CD14-positive monocyte (primary cell): ENCODE data around the gene TMEM47. TPM values are rescaled to one million over a fixed set of nuclear protein-coding genes. Genes with fewer than 3 reads are reported as not detected.

Experiments
- DNase-seq, 3 donors: peaks; one replicate each; pipeline ENCODE4 v3.0.0-alpha.2; 2011 to 2022
- H2AFZ ChIP-seq: 2 replicates; pipeline ENCODE4 v1.6.0; 2012; ENCODE audit warnings: mild to moderate bottlenecking, low read depth, low read length, inconsistent platforms; ENCODE audit not compliant: insufficient read depth, poor library complexity, severe bottlenecking
- H3K27ac ChIP-seq, 2 donors: 1 replicate in 1 of 2; 2 replicates in 1 of 2; pipeline ENCODE4 v1.5.1; 2012 to 2013; ENCODE audit warnings: low read length in 2 of 2, control low read depth in 1 of 2, inconsistent platforms in 1 of 2, low read depth in 1 of 2, mild to moderate bottlenecking in 1 of 2
- H3K27me3 ChIP-seq, 2 donors: one replicate each; pipeline versions ENCODE4 v1.6.0 to v1.6.1; 2011 to 2013; ENCODE audit warnings: low read length in 2 of 2; ENCODE audit not compliant: control insufficient read depth in 2 of 2, insufficient read depth in 2 of 2
- H3K36me3 ChIP-seq, 2 donors: replicated peaks in 1 of 2; 1 replicate in 1 of 2; 2 replicates in 1 of 2; pipeline versions ENCODE4 v1.5.1 to v1.6.1; 2012 to 2013; ENCODE audit warnings: low read length in 2 of 2, control low read depth in 1 of 2, inconsistent platforms in 1 of 2, mild to moderate bottlenecking in 1 of 2; ENCODE audit not compliant: insufficient read depth in 2 of 2, control insufficient read depth in 1 of 2
- H3K4me1 ChIP-seq, 2 donors: 1 replicate in 1 of 2; 2 replicates in 1 of 2; pipeline versions ENCODE4 v1.5.1 to v1.6.1; 2012 to 2013; ENCODE audit warnings: low read length in 2 of 2, control low read depth in 1 of 2, inconsistent platforms in 1 of 2, mild to moderate bottlenecking in 1 of 2, moderate library complexity in 1 of 2; ENCODE audit not compliant: insufficient read depth in 2 of 2, control insufficient read depth in 1 of 2
- H3K4me2 ChIP-seq: replicated peaks from 2 replicates; pipeline ENCODE3; 2012; ENCODE audit warnings: low read length, moderate library complexity, mild to moderate bottlenecking; ENCODE audit not compliant: poor library complexity, severe bottlenecking; ENCODE audit errors: extremely low read depth
- H3K4me3 ChIP-seq, 3 experiments: fragments of 200-600 bp in 1 of 3; sonication (generic) in 1 of 3; replicated peaks in 1 of 3; 1 replicate in 2 of 3; 2 replicates in 1 of 3; pipeline ENCODE4 v1.5.1; 2011 to 2013; ENCODE audit warnings: low read length in 3 of 3, mild to moderate bottlenecking in 3 of 3, control low read depth in 2 of 3, low read depth in 2 of 3, inconsistent platforms in 1 of 3, moderate library complexity in 1 of 3
- H3K79me2 ChIP-seq: 2 replicates; pipeline ENCODE4 v1.6.0; 2012; ENCODE audit warnings: mild to moderate bottlenecking, control low read depth, inconsistent platforms, low read length, moderate library complexity; ENCODE audit not compliant: insufficient read depth
- H3K9ac ChIP-seq: 2 replicates; pipeline ENCODE4 v1.6.0; 2017; ENCODE audit warnings: low read length, mild to moderate bottlenecking; ENCODE audit not compliant: insufficient read depth, poor library complexity, severe bottlenecking
- H3K9me3 ChIP-seq, 2 donors: replicated peaks in 1 of 2; 1 replicate in 1 of 2; 2 replicates in 1 of 2; pipeline versions ENCODE4 v1.5.1 to v1.6.1; 2012 to 2013; ENCODE audit warnings: low read length in 2 of 2, control low read depth in 1 of 2; ENCODE audit not compliant: control insufficient read depth in 1 of 2, insufficient read depth in 1 of 2
- H4K20me1 ChIP-seq: 2 replicates; pipeline ENCODE4 v1.6.0; 2012; ENCODE audit warnings: mild to moderate bottlenecking, low read length, control low read depth, moderate library complexity; ENCODE audit not compliant: insufficient read depth
- H3K27ac Mint-ChIP-seq, 7 donors: one replicate each; pipeline ENCODE4 v1.8.0; 2020; ENCODE audit warnings: mild to moderate bottlenecking in 7 of 7, mixed read lengths in 7 of 7, moderate library complexity in 6 of 7, inconsistent platforms in 2 of 7
- H3K27me3 Mint-ChIP-seq, 3 donors: one replicate each; pipeline ENCODE4 v1.8.0; 2021 to 2022; ENCODE audit warnings: low read depth in 3 of 3, mild to moderate bottlenecking in 3 of 3, mixed read lengths in 3 of 3, moderate library complexity in 3 of 3, inconsistent platforms in 1 of 3
- H3K36me3 Mint-ChIP-seq, 2 donors: one replicate each; pipeline ENCODE4 v1.8.0; 2020; ENCODE audit warnings: mixed read lengths in 2 of 2, inconsistent platforms in 1 of 2, mild to moderate bottlenecking in 1 of 2
- H3K4me1 Mint-ChIP-seq: one replicate; pipeline ENCODE4 v1.8.0; 2020; ENCODE audit warnings: mild to moderate bottlenecking, mixed read lengths
- H3K4me3 Mint-ChIP-seq, 2 donors: one replicate each; pipeline ENCODE4 v1.8.0; 2020; ENCODE audit warnings: mild to moderate bottlenecking in 2 of 2, mixed read lengths in 2 of 2, moderate library complexity in 1 of 2
- H3K9me3 Mint-ChIP-seq, 7 donors: one replicate each; pipeline ENCODE4 v1.8.0; 2020 to 2022; ENCODE audit warnings: mixed read lengths in 7 of 7, mild to moderate bottlenecking in 6 of 7, moderate library complexity in 6 of 7, inconsistent platforms in 2 of 7
- CTCF ChIP-seq: fragments of 200-600 bp; IDR thresholded peaks from one replicate; pipeline ENCODE4 v1.8.0; 2022; ENCODE audit warnings: antibody characterized with exemption, mild to moderate bottlenecking
- WGBS: methylation state at CpG from one replicate; pipeline ENCODE4 v1.1.5; 2013; ENCODE audit warnings: missing lambda C conversion rate; ENCODE audit not compliant: insufficient coverage; 5-methylcytosine and 5-hydroxymethylcytosine counted together
- intact Hi-C, 2 donors: fragments of 100-400 bp; cut with micrococcal nuclease; formaldehyde crosslinking; loops; one replicate each; pipeline versions ENCODE4 v1.15.0 to v1.15.1; 2023
- polyA plus RNA-seq, 3 donors: library from polyadenylated mRNA; depleted of rRNA in 1 of 3; unstranded in 2 of 3; stranded (reverse) in 1 of 3; fragments of 300-500 nt in 2 of 3; fragments of >200 nt in 1 of 3; fragmentation: Illumina TruSeq in 2 of 3; gene quantifications; 1 replicate in 2 of 3; 2 replicates in 1 of 3; pipeline ENCODE4 v1.2.3, GENCODE V29; 2012 to 2021

Gene TMEM47
- polyA plus RNA-seq, 3 donors = not detected

GRCh38 chrX:34578237-34578636 is 78.8 kb downstream of the TMEM47 start:
- Mint-ChIP-seq H3K36me3 (no peaks in the 10 kb centered on the region), H3K9me3 (no peaks in the 10 kb centered on the region), H3K4me3 (no peak overlapping the region), H3K27me3 (peaks cover 0 to 3% (median 0%) of the 10 kb centered on the region in 3 donors), H3K4me1 (no peaks in the 10 kb centered on the region), H3K27ac (no peak overlapping the region)
- no CpG with 5 or more reads among the region's 2 CpGs for WGBS
- H3K4me1 ChIP-seq = no peaks in the 10 kb centered on the region
- no peak for DNase-seq
- no peaks in the 10 kb centered on the region for H3K27me3 ChIP-seq
- H3K36me3 ChIP-seq = no peaks in the 10 kb centered on the region
- H3K27ac ChIP-seq = no peak overlapping the region
- TF ChIP-seq CTCF = no peak
- no peaks in the 10 kb centered on the region for H3K9me3 ChIP-seq
- H3K4me3 ChIP-seq = no peak overlapping the region
- H2AFZ ChIP-seq = no peak overlapping the region
- intact Hi-C loops = no loop called here
- no peak overlapping the region for H3K4me2 ChIP-seq
- H4K20me1 ChIP-seq = no peaks in the 10 kb centered on the region
- H3K79me2 ChIP-seq = no peaks in the 10 kb centered on the region
- no peak overlapping the region for H3K9ac ChIP-seq
